Measurements from ENCODE around the gene GZMM.

The GZMM gene

DNA sequence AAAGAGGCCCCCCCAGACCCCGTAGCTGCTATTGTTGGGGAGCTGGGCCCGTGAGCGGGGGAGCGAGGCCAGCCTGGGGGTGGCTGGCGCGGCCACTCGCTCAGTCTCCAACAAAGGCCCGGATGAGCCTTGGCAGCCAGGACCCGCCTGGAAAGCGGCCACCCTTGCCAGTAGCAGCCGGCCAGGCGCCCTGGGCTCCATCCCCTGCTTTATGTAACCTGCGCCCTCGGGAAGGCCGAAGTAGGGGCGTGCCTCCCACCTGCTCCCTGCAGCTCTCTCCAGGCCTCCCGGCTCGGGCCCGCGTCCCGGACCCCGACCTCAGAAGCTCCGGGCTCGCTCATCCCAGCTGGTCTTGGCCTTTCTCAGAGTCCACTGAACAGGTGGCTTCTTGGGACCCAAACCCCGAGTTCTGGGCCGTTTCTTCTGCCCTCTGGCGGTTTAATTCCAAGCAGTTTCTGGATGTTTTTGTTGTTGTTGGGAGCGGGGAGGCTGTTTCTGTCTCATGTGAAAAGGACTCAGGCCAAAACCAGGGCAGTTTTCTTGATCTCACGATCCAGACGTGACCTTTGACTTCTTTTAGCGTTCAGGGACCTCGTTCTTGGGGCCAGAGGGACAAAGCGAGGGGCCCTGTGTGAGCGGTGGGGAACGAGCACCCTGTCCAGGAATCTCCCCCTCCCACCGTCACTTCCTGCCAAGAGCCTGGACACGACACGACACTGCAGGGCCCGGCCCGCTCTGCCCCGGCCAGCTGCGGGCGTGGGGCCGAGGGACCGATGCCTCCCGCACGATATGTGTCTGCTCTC lies 11.1 kb upstream of the GZMM start (continued):
- TF ChIP-seq, protein P1, sequence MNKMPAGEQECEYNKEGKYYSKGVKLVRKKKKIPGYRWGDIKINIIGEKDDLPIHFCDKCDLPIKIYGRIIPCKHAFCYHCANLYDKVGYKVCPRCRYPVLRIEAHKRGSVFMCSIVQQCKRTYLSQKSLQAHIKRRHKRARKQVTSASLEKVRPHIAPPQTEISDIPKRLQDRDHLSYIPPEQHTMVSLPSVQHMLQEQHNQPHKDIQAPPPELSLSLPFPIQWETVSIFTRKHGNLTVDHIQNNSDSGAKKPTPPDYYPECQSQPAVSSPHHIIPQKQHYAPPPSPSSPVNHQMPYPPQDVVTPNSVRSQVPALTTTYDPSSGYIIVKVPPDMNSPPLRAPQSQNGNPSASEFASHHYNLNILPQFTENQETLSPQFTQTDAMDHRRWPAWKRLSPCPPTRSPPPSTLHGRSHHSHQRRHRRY (tag by site-specific recombination; IDR thresholded peaks at IDR 0.05): no peak
- TF ChIP-seq ZBTB8A (tag by site-specific recombination; IDR thresholded peaks at IDR 0.05) (peak; percentile 57), ZNF335 (tag by site-specific recombination; conservative IDR thresholded peaks at IDR 0.05) (peak; percentile 77), ZFP3 (tag by site-specific recombination; IDR thresholded peaks at IDR 0.05; ENCODE audit: low read depth) (no peak), ZNF791 (tag by site-specific recombination; IDR thresholded peaks at IDR 0.05) (no peak), SCRT2 (tag by site-specific recombination; IDR thresholded peaks at IDR 0.05) (peak; percentile 87), YY2 (tag by site-specific recombination; IDR thresholded peaks at IDR 0.05) (no peak), ZXDB (tag by site-specific recombination; IDR thresholded peaks at IDR 0.05) (0 out of 2 replicates have a peak, but pooled peaks have one; percentile 27), ZNF324 (tag by site-specific recombination; IDR thresholded peaks at IDR 0.05) (no peak), ZNF266 (tag by site-specific recombination; IDR thresholded peaks at IDR 0.05; ENCODE audit: low read depth) (no peak), ZNF837 (tag by site-specific recombination; IDR thresholded peaks at IDR 0.05) (no peak), KLF10 (tag by site-specific recombination; IDR thresholded peaks at IDR 0.05) (no peak), GLIS1 (tag by site-specific recombination; IDR thresholded peaks at IDR 0.05) (peak; percentile 32), ZNF596 (tag by site-specific recombination; IDR thresholded peaks at IDR 0.05) (no peak), ZNF140 (tag by site-specific recombination; IDR thresholded peaks at IDR 0.05) (no peak), ZNF560 (tag by site-specific recombination; IDR thresholded peaks at IDR 0.05; ENCODE audit: borderline replicate concordance) (no peak), MEIS1 (CRISPR knock-in tag; IDR thresholded peaks at IDR 0.05; ENCODE audit: borderline replicate concordance) (no peak), ZNF660 (tag by site-specific recombination; IDR thresholded peaks at IDR 0.05) (peak; percentile 51; the same call in 1 of the 2 replicates), ZNF341 (tag by site-specific recombination; IDR thresholded peaks at IDR 0.05; ENCODE audit: low read depth) (no peak; the same call in 1 of the 2 replicates), ZNF292 (tag by site-specific recombination; IDR thresholded peaks at IDR 0.05; ENCODE audit: borderline replicate concordance, low read depth) (no peak), ZNF792 (tag by site-specific recombination; IDR thresholded peaks at IDR 0.05) (no peak), KLF1 (tag by site-specific recombination; IDR thresholded peaks at IDR 0.05) (peak; percentile 10; the same call in 1 of the 2 replicates)
- TF ChIP-seq, protein P2, sequence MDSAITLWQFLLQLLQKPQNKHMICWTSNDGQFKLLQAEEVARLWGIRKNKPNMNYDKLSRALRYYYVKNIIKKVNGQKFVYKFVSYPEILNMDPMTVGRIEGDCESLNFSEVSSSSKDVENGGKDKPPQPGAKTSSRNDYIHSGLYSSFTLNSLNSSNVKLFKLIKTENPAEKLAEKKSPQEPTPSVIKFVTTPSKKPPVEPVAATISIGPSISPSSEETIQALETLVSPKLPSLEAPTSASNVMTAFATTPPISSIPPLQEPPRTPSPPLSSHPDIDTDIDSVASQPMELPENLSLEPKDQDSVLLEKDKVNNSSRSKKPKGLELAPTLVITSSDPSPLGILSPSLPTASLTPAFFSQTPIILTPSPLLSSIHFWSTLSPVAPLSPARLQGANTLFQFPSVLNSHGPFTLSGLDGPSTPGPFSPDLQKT (IDR thresholded peaks at IDR 0.05; ENCODE audit: borderline replicate concordance, low read depth, low read length): no peak
- TF ChIP-seq, protein P3, sequence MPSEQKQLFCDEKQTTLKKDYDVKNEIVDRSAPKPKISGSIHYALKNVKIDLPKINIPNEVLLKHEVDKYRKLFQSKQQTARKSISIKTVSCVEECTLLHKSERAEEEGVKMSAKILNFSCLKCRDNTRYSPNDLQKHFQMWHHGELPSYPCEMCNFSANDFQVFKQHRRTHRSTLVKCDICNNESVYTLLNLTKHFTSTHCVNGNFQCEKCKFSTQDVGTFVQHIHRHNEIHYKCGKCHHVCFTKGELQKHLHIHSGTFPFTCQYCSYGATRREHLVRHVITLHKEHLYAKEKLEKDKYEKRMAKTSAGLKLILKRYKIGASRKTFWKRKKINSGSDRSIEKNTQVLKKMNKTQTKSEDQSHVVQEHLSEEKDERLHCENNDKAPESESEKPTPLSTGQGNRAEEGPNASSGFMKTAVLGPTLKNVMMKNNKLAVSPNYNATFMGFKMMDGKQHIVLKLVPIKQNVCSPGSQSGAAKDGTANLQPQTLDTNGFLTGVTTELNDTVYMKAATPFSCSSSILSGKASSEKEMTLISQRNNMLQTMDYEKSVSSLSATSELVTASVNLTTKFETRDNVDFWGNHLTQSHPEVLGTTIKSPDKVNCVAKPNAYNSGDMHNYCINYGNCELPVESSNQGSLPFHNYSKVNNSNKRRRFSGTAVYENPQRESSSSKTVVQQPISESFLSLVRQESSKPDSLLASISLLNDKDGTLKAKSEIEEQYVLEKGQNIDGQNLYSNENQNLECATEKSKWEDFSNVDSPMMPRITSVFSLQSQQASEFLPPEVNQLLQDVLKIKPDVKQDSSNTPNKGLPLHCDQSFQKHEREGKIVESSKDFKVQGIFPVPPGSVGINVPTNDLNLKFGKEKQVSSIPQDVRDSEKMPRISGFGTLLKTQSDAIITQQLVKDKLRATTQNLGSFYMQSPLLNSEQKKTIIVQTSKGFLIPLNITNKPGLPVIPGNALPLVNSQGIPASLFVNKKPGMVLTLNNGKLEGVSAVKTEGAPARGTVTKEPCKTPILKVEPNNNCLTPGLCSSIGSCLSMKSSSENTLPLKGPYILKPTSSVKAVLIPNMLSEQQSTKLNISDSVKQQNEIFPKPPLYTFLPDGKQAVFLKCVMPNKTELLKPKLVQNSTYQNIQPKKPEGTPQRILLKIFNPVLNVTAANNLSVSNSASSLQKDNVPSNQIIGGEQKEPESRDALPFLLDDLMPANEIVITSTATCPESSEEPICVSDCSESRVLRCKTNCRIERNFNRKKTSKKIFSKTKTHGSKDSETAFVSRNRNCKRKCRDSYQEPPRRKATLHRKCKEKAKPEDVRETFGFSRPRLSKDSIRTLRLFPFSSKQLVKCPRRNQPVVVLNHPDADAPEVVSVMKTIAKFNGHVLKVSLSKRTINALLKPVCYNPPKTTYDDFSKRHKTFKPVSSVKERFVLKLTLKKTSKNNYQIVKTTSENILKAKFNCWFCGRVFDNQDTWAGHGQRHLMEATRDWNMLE (tag by site-specific recombination; conservative IDR thresholded peaks at IDR 0.05; ENCODE audit: low read depth): no peak
- TF ChIP-seq, protein P4, sequence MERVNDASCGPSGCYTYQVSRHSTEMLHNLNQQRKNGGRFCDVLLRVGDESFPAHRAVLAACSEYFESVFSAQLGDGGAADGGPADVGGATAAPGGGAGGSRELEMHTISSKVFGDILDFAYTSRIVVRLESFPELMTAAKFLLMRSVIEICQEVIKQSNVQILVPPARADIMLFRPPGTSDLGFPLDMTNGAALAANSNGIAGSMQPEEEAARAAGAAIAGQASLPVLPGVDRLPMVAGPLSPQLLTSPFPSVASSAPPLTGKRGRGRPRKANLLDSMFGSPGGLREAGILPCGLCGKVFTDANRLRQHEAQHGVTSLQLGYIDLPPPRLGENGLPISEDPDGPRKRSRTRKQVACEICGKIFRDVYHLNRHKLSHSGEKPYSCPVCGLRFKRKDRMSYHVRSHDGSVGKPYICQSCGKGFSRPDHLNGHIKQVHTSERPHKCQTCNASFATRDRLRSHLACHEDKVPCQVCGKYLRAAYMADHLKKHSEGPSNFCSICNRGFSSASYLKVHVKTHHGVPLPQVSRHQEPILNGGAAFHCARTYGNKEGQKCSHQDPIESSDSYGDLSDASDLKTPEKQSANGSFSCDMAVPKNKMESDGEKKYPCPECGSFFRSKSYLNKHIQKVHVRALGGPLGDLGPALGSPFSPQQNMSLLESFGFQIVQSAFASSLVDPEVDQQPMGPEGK (tag by site-specific recombination; IDR thresholded peaks at IDR 0.05): peak; percentile 9
- TF ChIP-seq, protein P5, sequence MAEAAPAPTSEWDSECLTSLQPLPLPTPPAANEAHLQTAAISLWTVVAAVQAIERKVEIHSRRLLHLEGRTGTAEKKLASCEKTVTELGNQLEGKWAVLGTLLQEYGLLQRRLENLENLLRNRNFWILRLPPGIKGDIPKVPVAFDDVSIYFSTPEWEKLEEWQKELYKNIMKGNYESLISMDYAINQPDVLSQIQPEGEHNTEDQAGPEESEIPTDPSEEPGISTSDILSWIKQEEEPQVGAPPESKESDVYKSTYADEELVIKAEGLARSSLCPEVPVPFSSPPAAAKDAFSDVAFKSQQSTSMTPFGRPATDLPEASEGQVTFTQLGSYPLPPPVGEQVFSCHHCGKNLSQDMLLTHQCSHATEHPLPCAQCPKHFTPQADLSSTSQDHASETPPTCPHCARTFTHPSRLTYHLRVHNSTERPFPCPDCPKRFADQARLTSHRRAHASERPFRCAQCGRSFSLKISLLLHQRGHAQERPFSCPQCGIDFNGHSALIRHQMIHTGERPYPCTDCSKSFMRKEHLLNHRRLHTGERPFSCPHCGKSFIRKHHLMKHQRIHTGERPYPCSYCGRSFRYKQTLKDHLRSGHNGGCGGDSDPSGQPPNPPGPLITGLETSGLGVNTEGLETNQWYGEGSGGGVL (tag by site-specific recombination; IDR thresholded peaks at IDR 0.05): no peak
- TF ChIP-seq, protein P6, sequence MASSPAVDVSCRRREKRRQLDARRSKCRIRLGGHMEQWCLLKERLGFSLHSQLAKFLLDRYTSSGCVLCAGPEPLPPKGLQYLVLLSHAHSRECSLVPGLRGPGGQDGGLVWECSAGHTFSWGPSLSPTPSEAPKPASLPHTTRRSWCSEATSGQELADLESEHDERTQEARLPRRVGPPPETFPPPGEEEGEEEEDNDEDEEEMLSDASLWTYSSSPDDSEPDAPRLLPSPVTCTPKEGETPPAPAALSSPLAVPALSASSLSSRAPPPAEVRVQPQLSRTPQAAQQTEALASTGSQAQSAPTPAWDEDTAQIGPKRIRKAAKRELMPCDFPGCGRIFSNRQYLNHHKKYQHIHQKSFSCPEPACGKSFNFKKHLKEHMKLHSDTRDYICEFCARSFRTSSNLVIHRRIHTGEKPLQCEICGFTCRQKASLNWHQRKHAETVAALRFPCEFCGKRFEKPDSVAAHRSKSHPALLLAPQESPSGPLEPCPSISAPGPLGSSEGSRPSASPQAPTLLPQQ (tag by site-specific recombination; IDR thresholded peaks at IDR 0.05): 0 out of 2 replicates have a peak, but pooled peaks have one; percentile 20
